BLaER1 (cell line): ENCODE data around the gene SPPL3.

Source experiments
- H3K27ac ChIP-seq: shearing (Covaris generic); formaldehyde crosslinking; 2 replicates; pipeline ENCODE4 v1.8.1; 2022
- H3K27me3 ChIP-seq: shearing (Covaris generic); formaldehyde crosslinking; 2 replicates; pipeline ENCODE4 v1.8.1; 2022
- H3K36me3 ChIP-seq: shearing (Covaris generic); formaldehyde crosslinking; 2 replicates; pipeline ENCODE4 v1.8.1; 2022
- H3K4me1 ChIP-seq: shearing (Covaris generic); formaldehyde crosslinking; 2 replicates; pipeline ENCODE4 v1.8.1; 2022
- H3K4me2 ChIP-seq: shearing (Covaris generic); formaldehyde crosslinking; 2 replicates; pipeline ENCODE4 v1.8.1; 2022
- H3K4me3 ChIP-seq: shearing (Covaris generic); formaldehyde crosslinking; 2 replicates; pipeline ENCODE4 v1.8.1; 2022
- H3K9ac ChIP-seq: shearing (Covaris generic); formaldehyde crosslinking; 2 replicates; pipeline ENCODE4 v1.8.1; 2022
- H3K9me3 ChIP-seq: shearing (Covaris generic); formaldehyde crosslinking; 2 replicates; pipeline ENCODE4 v1.8.1; 2022
- H4K20me1 ChIP-seq: shearing (Covaris generic); formaldehyde crosslinking; 2 replicates; pipeline ENCODE4 v1.8.1; 2022
- Cebpa-rat ChIP-seq: shearing (Covaris generic); IDR thresholded peaks from 2 replicates; pipeline ENCODE4 v1.8.1; 2022

SPPL3 gene

GRCh38 chr12:120895532-120895931 lies 8.6 kb downstream of the SPPL3 start:
- no peak overlapping the region for H3K9ac ChIP-seq
- peaks cover 31% of the 10 kb centered on the region for H3K36me3 ChIP-seq
- no peaks in the 10 kb centered on the region for H3K9me3 ChIP-seq
- H4K20me1 ChIP-seq = peaks cover 100% of the 10 kb centered on the region
- no peak overlapping the region for H3K27ac ChIP-seq
- H3K4me3 ChIP-seq = no peak overlapping the region
- peaks cover 11% of the 10 kb centered on the region; the same call in 1 of the 2 replicates for H3K4me1 ChIP-seq
- H3K27me3 ChIP-seq = no peaks in the 10 kb centered on the region
- no peak overlapping the region for H3K4me2 ChIP-seq
- TF ChIP-seq Cebpa-rat = no peak

DNA sequence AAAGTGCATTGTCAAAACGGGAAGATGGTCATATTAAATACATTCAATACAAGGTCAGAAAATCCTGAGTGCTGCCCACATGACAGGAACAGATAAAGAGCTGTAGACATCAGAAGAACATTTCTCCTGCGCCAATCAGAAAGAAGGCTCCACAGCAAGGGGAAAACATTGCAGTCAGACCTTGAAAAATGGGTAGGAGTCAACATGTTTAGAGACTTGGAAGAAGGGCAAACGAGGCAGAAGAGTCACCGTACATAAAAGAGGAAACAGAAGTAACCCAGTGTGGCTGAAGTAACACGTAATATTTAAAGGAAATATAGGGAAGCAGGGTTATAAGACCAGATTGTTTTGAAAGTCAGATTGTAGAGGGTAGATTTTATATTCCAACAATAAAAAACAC lies 11.9 kb downstream of the SPPL3 start:
- Histone ChIP-seq H3K27me3 (no peaks in the 10 kb centered on the region), H3K4me1 (peaks cover under 1% of the 10 kb centered on the region; the same call in 1 of the 2 replicates), H3K27ac (no peak overlapping the region), H3K9ac (no peak overlapping the region), H3K4me3 (no peak overlapping the region), H4K20me1 (peaks cover 99% of the 10 kb centered on the region), H3K9me3 (peaks cover 8% of the 10 kb centered on the region), H3K36me3 (peaks cover 45% of the 10 kb centered on the region), H3K4me2 (no peak overlapping the region)
- no peak for TF ChIP-seq Cebpa-rat

- H3K4me3 ChIP-seq = no peak overlapping the region
- H3K4me2 ChIP-seq = no peak overlapping the region
- H3K4me1 ChIP-seq = peaks cover 13% of the 10 kb centered on the region
- H3K9ac ChIP-seq = no peak overlapping the region
- peak; percentile 33; the same call in 1 of the 2 replicates for TF ChIP-seq Cebpa-rat
- peaks cover 8% of the 10 kb centered on the region for H3K9me3 ChIP-seq
- H3K36me3 ChIP-seq = peaks cover 45% of the 10 kb centered on the region
- peaks cover 99% of the 10 kb centered on the region for H4K20me1 ChIP-seq
- H3K27ac ChIP-seq = no peak overlapping the region
- no peaks in the 10 kb centered on the region for H3K27me3 ChIP-seq
These were observed 13.2 kb downstream of the SPPL3 start for GRCh38 chr12:120890963-120891362.

DNA sequence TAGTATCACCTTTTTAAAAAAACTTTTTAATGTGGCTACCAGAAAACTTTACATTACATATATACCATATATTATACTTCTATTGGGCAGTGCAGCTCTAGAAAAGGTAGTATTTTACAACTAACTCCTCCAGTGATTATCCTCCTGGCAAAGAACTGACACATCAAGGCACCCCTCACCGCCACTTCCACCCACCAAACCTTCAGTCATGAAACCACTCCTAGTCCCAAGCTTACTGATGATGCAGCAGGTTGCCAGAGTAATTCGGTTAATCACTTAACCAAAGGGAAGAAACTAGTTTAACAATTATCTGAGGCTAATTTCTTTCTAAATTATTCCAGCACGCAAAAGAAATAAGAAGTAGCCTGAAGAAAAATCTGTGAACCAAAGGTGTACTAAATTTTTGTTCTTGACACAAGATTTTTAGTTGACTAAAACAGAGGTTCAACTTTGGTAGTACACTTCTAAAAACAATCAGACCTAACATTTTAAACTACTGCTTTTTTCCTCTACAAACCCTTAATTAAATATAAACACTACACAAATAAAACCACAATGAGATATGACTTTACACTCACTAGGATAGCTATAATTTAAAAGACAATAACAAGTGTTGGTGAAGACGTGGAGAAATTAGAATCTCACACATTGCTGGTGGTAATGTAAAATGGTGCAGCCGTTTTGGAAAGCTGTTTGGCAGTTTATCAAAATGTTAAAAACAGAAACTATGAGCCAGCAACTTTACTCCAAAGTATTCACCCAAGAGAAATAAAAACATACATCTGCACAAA lies 16.7 kb downstream of the SPPL3 start:
- H3K4me3 ChIP-seq = no peak overlapping the region
- H3K27ac ChIP-seq = no peak overlapping the region
- H3K4me1 ChIP-seq = peaks cover 20% of the 10 kb centered on the region
- H3K27me3 ChIP-seq = no peaks in the 10 kb centered on the region
- H3K9ac ChIP-seq = no peak overlapping the region
- TF ChIP-seq Cebpa-rat = no peak
- H3K9me3 ChIP-seq = peaks cover 8% of the 10 kb centered on the region
- H3K36me3 ChIP-seq = peaks cover 29% of the 10 kb centered on the region
- peaks cover 99% of the 10 kb centered on the region for H4K20me1 ChIP-seq
- H3K4me2 ChIP-seq = no peak overlapping the region

- peak overlapping the region; percentile 59 for H3K4me2 ChIP-seq
- H3K4me3 ChIP-seq = no peak overlapping the region
- no peak for TF ChIP-seq Cebpa-rat
- peaks cover 99% of the 10 kb centered on the region for H4K20me1 ChIP-seq
- peaks cover 29% of the 10 kb centered on the region for H3K36me3 ChIP-seq
- H3K9ac ChIP-seq = no peak overlapping the region; the same call in 1 of the 2 replicates
- H3K4me1 ChIP-seq = peaks cover 20% of the 10 kb centered on the region
- H3K27me3 ChIP-seq = no peaks in the 10 kb centered on the region
- H3K27ac ChIP-seq = peak overlapping the region; percentile 28; the same call in 1 of the 2 replicates
- H3K9me3 ChIP-seq = peaks cover 8% of the 10 kb centered on the region
These were observed 17.7 kb downstream of the SPPL3 start for GRCh38 chr12:120886199-120887018.

- Histone ChIP-seq H3K4me1 (peaks cover 20% of the 10 kb centered on the region), H4K20me1 (peaks cover 99% of the 10 kb centered on the region), H3K9ac (no peak overlapping the region), H3K27me3 (no peaks in the 10 kb centered on the region), H3K27ac (no peak overlapping the region), H3K9me3 (peaks cover 8% of the 10 kb centered on the region), H3K4me3 (no peak overlapping the region), H3K36me3 (peaks cover 29% of the 10 kb centered on the region), H3K4me2 (peak overlapping the region; percentile 59)
- TF ChIP-seq Cebpa-rat = no peak
These were observed 18.6 kb downstream of the SPPL3 start for GRCh38 chr12:120885521-120885920.

DNA sequence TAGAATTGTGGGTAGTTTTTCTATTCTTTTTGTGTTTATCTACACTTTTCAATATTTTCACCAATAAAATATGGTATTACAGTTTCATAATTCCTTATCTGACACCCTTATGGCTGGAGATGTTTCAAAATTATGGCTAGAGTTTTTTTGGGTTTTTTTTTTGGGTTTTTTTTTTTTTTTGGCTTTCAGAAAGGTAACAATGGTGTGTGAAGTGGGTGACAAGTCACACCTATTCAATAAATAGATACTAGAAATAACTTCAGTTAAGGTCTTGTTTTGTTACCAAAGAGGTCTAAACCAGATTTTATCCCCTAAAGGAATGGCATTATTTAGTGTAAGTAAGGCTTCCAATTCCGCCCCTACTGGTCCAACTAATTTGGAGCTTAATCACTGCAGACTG lies 19.5 kb downstream of the SPPL3 start:
- no peak overlapping the region for H3K4me2 ChIP-seq
- H3K27ac ChIP-seq = no peak overlapping the region
- H3K27me3 ChIP-seq = no peaks in the 10 kb centered on the region
- H4K20me1 ChIP-seq = peaks cover 99% of the 10 kb centered on the region
- no peak overlapping the region for H3K9ac ChIP-seq
- H3K4me3 ChIP-seq = no peak overlapping the region
- peaks cover 22% of the 10 kb centered on the region for H3K36me3 ChIP-seq
- peaks cover 20% of the 10 kb centered on the region for H3K4me1 ChIP-seq
- peaks cover 8% of the 10 kb centered on the region for H3K9me3 ChIP-seq
- TF ChIP-seq Cebpa-rat = no peak

- H4K20me1 ChIP-seq = peaks cover 100% of the 10 kb centered on the region
- H3K4me2 ChIP-seq = no peak overlapping the region
- H3K4me3 ChIP-seq = no peak overlapping the region
- peaks cover 9% of the 10 kb centered on the region; the same call in 1 of the 2 replicates for H3K36me3 ChIP-seq
- no peak for TF ChIP-seq Cebpa-rat
- 0 out of 2 replicates have a peak, but pooled peaks cover 3% of the 10 kb centered on the region for H3K9me3 ChIP-seq
- H3K27me3 ChIP-seq = no peaks in the 10 kb centered on the region
- H3K4me1 ChIP-seq = peaks cover 18% of the 10 kb centered on the region
- H3K27ac ChIP-seq = no peak overlapping the region
- no peak overlapping the region for H3K9ac ChIP-seq
These were observed 22.1 kb downstream of the SPPL3 start for GRCh38 chr12:120882055-120882555.

DNA sequence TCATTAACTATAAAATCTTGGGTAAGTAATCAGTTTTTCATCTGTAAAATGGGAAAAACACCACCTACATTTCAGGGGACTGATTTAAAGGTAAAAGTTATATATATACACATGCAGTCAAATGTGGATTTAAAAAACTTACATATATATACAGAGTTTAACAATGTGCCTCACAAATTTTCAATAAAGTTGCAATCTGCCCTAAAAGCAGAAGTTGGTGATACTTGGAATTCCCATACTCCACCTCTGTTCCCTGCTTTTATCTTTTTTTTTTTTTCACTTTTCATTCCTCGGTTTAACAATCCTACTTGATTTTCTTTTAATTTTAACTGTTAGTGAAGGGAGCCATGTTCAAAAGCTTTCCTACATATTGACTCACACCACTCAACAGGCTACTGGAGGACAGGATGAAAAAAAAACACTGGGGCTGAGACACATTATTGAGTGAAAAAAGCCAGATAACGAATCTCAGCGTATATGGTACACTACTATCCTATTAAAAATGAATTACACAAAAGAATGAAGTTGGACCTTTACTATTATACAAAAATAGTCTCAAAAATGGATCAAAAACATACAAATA lies 24.3 kb downstream of the SPPL3 start:
- H3K4me3 ChIP-seq = no peak overlapping the region
- H4K20me1 ChIP-seq = peaks cover 99% of the 10 kb centered on the region
- no peak for TF ChIP-seq Cebpa-rat
- H3K27me3 ChIP-seq = no peaks in the 10 kb centered on the region
- H3K27ac ChIP-seq = no peak overlapping the region
- H3K4me2 ChIP-seq = no peak overlapping the region
- peaks cover 9% of the 10 kb centered on the region; the same call in 1 of the 2 replicates for H3K36me3 ChIP-seq
- no peaks in the 10 kb centered on the region for H3K4me1 ChIP-seq
- H3K9ac ChIP-seq = no peak overlapping the region
- 0 out of 2 replicates have a peak, but pooled peaks cover 4% of the 10 kb centered on the region for H3K9me3 ChIP-seq
